K562 (cell line): Measurements from ENCODE around the gene MAP2K3. TPM values are rescaled to one million over a fixed set of nuclear protein-coding genes. Genes with fewer than 3 reads are reported as not detected.

ENCODE experiments used
- ATAC-seq: fragments of 200-7000 bp; cut with Tn5 transposase; 3 replicates; pipeline ENCODE4 v1.9.1; 2020; ENCODE audit warnings: moderate library complexity
- BruUV-seq: library from RNA; stranded (reverse); fragments of 400-500 nt; replicated peaks from 2 replicates; lab custom pipeline; 2021; lab: Mats Ljungman, UMichigan
- CTCF ChIA-PET: fragments of 300-600 bp; formaldehyde crosslinking; extraction: SDS; loops from one replicate; lab custom pipeline; 2021; ENCODE audit warnings: low intra/inter-chr PET ratio; lab: Yijun Ruan, JAX
- POLR2A ChIA-PET: fragments of 300-600, 350-650 bp; sonication (Branson Sonifier 250); formaldehyde crosslinking; extraction: SDS; loops from one replicate; lab custom pipeline; 2021; ENCODE audit warnings: antibody characterized with exemption, inconsistent platforms; lab: Yijun Ruan, JAX
- DNase-seq, 4 experiments: peaks; one replicate each; pipeline versions ENCODE4 v3.0.0 to v3.0.0-alpha.2; 2011 to 2018; ENCODE audit warnings: low spot score in 3 of 4, mixed read lengths in 3 of 4; ENCODE audit errors: extremely low read depth in 1 of 4
- FAIRE-seq: peaks from 2 replicates; lab custom pipeline; 2011; peaks lifted over from hg19 to GRCh38; lab: Jason Lieb, UNC
- H2AFZ ChIP-seq: 2 replicates; pipeline ENCODE4 v1.6.0; 2011; ENCODE audit warnings: low read depth, low read length, control low read depth, inconsistent platforms
- H3K27ac ChIP-seq: fragments of 200-600 bp; 3 replicates; pipeline ENCODE4 v1.8.0; 2011; ENCODE audit warnings: low read depth, mild to moderate bottlenecking, control low read depth, inconsistent platforms, low read length, moderate library complexity, mixed read lengths; ENCODE audit errors: extremely low read depth
- H3K27me3 ChIP-seq, 2 experiments: fragments of 300-600 bp in 1 of 2; 2 replicates in 1 of 2; 3 replicates in 1 of 2; pipeline versions ENCODE4 v1.6.0 to v1.8.0; 2011; ENCODE audit warnings: inconsistent platforms in 2 of 2, low read length in 2 of 2, mild to moderate bottlenecking in 1 of 2, mixed read lengths in 1 of 2, moderate library complexity in 1 of 2; ENCODE audit not compliant: control insufficient read depth in 2 of 2, insufficient read depth in 2 of 2
- H3K36me3 ChIP-seq: fragments of 300-600 bp; 3 replicates; pipeline ENCODE4 v1.8.0; 2011; ENCODE audit warnings: mild to moderate bottlenecking, low read length, inconsistent platforms; ENCODE audit not compliant: control insufficient read depth, insufficient read depth
- H3K4me1 ChIP-seq, 2 experiments: fragments of 200-600 bp in 1 of 2; replicated peaks in 1 of 2; 2 replicates in 1 of 2; 3 replicates in 1 of 2; pipeline versions ENCODE4 v1.5.1 to v1.8.0; 2011; ENCODE audit warnings: inconsistent platforms in 2 of 2, low read length in 2 of 2, mild to moderate bottlenecking in 1 of 2, mixed read lengths in 1 of 2, moderate library complexity in 1 of 2; ENCODE audit not compliant: control insufficient read depth in 2 of 2, insufficient read depth in 2 of 2
- H3K4me2 ChIP-seq: 2 replicates; pipeline ENCODE4 v1.6.1; 2011; ENCODE audit warnings: low read length, control low read depth, inconsistent platforms, mixed read lengths; ENCODE audit not compliant: insufficient read depth
- H3K4me3 ChIP-seq: fragments of 200-600 bp; sonication (generic), shearing (Covaris generic); 2 replicates; pipeline ENCODE4 v1.5.1; 2016; ENCODE audit warnings: control low read depth, inconsistent platforms
- H3K79me2 ChIP-seq: fragments of 200-600 bp; 3 replicates; pipeline ENCODE4 v1.8.0; 2011; ENCODE audit warnings: low read length, inconsistent platforms; ENCODE audit not compliant: control insufficient read depth, insufficient read depth
- H3K9ac ChIP-seq, 2 experiments: 2 replicates each; pipeline versions ENCODE4 v1.6.0 to v1.6.1; 2011; ENCODE audit warnings: low read depth in 2 of 2, low read length in 2 of 2, control low read depth in 1 of 2, inconsistent platforms in 1 of 2, mild to moderate bottlenecking in 1 of 2, mixed read lengths in 1 of 2; ENCODE audit not compliant: insufficient read depth in 1 of 2
- H3K9me1 ChIP-seq: one replicate; pipeline ENCODE4 v1.6.0; 2011; ENCODE audit warnings: inconsistent platforms, mild to moderate bottlenecking, low read length, moderate library complexity; ENCODE audit not compliant: control insufficient read depth, insufficient read depth
- H3K9me3 ChIP-seq: replicated peaks from 2 replicates; pipeline ENCODE4 v1.5.1; 2011; ENCODE audit warnings: low read depth, low read length, inconsistent platforms; ENCODE audit not compliant: control insufficient read depth, insufficient read depth
- H4K20me1 ChIP-seq: replicated peaks from 2 replicates; pipeline ENCODE4 v1.6.1; 2011; ENCODE audit warnings: low read length, inconsistent platforms, mixed read lengths; ENCODE audit not compliant: control insufficient read depth, insufficient read depth
- ATF7 ChIP-seq: fragments of 450-650 bp; IDR thresholded peaks from 2 replicates; pipeline ENCODE4 v1.7.1; 2014; ENCODE audit warnings: mild to moderate bottlenecking, moderate library complexity
- CBX1 ChIP-seq: sonication (generic); IDR thresholded peaks from 2 replicates; pipeline ENCODE4 v1.6.1; 2016; ENCODE audit warnings: antibody characterized with exemption, low read depth, mild to moderate bottlenecking
- CREBBP ChIP-seq: IDR thresholded peaks from one replicate; pipeline ENCODE4 v1.6.1; 2012; ENCODE audit warnings: low read depth, mild to moderate bottlenecking, control low read depth, inconsistent platforms, low read length
- CREM ChIP-seq: IDR thresholded peaks from 2 replicates; pipeline ENCODE4 v1.6.1; 2014; ENCODE audit warnings: antibody characterized with exemption, low read depth
- ELF4 ChIP-seq: fragments of 450-650 bp; formaldehyde crosslinking; IDR thresholded peaks from 2 replicates; pipeline ENCODE4 v1.4.0; 2022; ENCODE audit warnings: missing genetic modification characterization
- HCFC1 ChIP-seq: IDR thresholded peaks from 2 replicates; pipeline ENCODE4 v1.6.1; 2012; ENCODE audit warnings: low read depth, low read length, improper control_type of control experiment
- HDAC6 ChIP-seq: IDR thresholded peaks from 2 replicates; pipeline ENCODE4 v1.6.1; 2012; ENCODE audit warnings: low read depth, mild to moderate bottlenecking, control low read depth, inconsistent platforms, low read length, moderate library complexity
- SETDB1 ChIP-seq: IDR thresholded peaks from one replicate; pipeline ENCODE4 v1.6.1; 2012; ENCODE audit warnings: low read length, control low read depth, inconsistent platforms
- SREBF1 ChIP-seq: fragments of 150-350 bp; IDR thresholded peaks from 2 replicates; pipeline ENCODE4 v1.6.1; 2014; ENCODE audit warnings: antibody characterized with exemption, low read depth, low read length, borderline replicate concordance
- TAF7 ChIP-seq: fragments of 450-650 bp; IDR thresholded peaks from 2 replicates; pipeline ENCODE4 v1.6.1; 2016; ENCODE audit warnings: missing genetic modification characterization, missing compliant biosample characterization
- ZNF143 ChIP-seq: sonication (generic); formaldehyde crosslinking; IDR thresholded peaks from 2 replicates; pipeline ENCODE4 v1.9.0; 2022; ENCODE audit warnings: mild to moderate bottlenecking, missing genetic modification reagents
- ZNF282 ChIP-seq: sonication (generic); formaldehyde crosslinking; IDR thresholded peaks from 2 replicates; pipeline ENCODE4 v1.8.1; 2023; ENCODE audit warnings: missing genetic modification reagents
- ZNF699 ChIP-seq: fragments of 250-450 bp; sonication (Bioruptor Pico); IDR thresholded peaks from 2 replicates; pipeline ENCODE4 v1.8.0; 2021; ENCODE audit warnings: mild to moderate bottlenecking, moderate library complexity; ENCODE audit not compliant: insufficient replicate concordance
- WGBS: fragments of 100-300 bp; shearing (Covaris generic); methylation state at CpG from one replicate; pipeline ENCODE4 v1.1.6; 2016; ENCODE audit warnings: low coverage, mixed read lengths; ENCODE audit not compliant: insufficient coverage; ENCODE audit errors: missing lambda C conversion rate; 5-methylcytosine and 5-hydroxymethylcytosine counted together
- in situ Hi-C: fragments of 300-500 bp; cut with MboI; formaldehyde crosslinking; loops from 4 replicates; pipeline ENCODE4 v1.15.0; 2018; ENCODE audit warnings: inconsistent platforms, mixed read lengths
- intact Hi-C: fragments of 100-400 bp; cut with micrococcal nuclease; formaldehyde crosslinking; loops from 2 replicates; pipeline ENCODE4 v1.14.2; 2022
- polyA plus RNA-seq, 8 experiments: library from polyadenylated mRNA; depleted of rRNA in 4 of 8; stranded (reverse) in 5 of 8; unstranded in 3 of 8; fragments of >200 nt; fragmentation: Nextera tagmentation in 2 of 8; fragmentation: Illumina TruSeq in 1 of 8; extraction: Ambion mirVana in 2 of 8; extraction: Trizol in 1 of 8; gene quantifications; 2 replicates each; pipeline versions ENCODE4 v1.2.1 to v1.2.3, GENCODE V29; 2011 to 2014; ENCODE audit warnings: inconsistent platforms in 1 of 8, missing spikeins in 1 of 8
- total RNA-seq, 7 experiments: library from RNA; depleted of rRNA in 6 of 7; stranded (reverse); fragments of >200 nt in 6 of 7; fragmentation: Illumina TruSeq in 2 of 7; extraction: Trizol in 2 of 7; gene quantifications; 2 replicates each; pipeline versions ENCODE4 v1.2.1 to v1.2.3, GENCODE V29; 2011 to 2021; ENCODE audit warnings: low replicate concordance in 1 of 7
- TF ChIP-seq, protein P1 (sequence below): fragments of 450-650 bp; IDR thresholded peaks from 2 replicates; pipeline ENCODE4 v1.6.1; 2016
- TF ChIP-seq, protein P2 (sequence below): fragments of 450-650 bp; IDR thresholded peaks from 2 replicates; pipeline ENCODE4 v1.6.1; 2014; ENCODE audit warnings: low read depth, mild to moderate bottlenecking, moderate library complexity, borderline replicate concordance

The MAP2K3 gene
- total and polyA plus RNA-seq, 9 of the 15 experiments (the other 6 are each of a cell fraction or from before 2014, with no cell fraction given): 0.18 to 14.8 (median 3.5) TPM

DNA sequence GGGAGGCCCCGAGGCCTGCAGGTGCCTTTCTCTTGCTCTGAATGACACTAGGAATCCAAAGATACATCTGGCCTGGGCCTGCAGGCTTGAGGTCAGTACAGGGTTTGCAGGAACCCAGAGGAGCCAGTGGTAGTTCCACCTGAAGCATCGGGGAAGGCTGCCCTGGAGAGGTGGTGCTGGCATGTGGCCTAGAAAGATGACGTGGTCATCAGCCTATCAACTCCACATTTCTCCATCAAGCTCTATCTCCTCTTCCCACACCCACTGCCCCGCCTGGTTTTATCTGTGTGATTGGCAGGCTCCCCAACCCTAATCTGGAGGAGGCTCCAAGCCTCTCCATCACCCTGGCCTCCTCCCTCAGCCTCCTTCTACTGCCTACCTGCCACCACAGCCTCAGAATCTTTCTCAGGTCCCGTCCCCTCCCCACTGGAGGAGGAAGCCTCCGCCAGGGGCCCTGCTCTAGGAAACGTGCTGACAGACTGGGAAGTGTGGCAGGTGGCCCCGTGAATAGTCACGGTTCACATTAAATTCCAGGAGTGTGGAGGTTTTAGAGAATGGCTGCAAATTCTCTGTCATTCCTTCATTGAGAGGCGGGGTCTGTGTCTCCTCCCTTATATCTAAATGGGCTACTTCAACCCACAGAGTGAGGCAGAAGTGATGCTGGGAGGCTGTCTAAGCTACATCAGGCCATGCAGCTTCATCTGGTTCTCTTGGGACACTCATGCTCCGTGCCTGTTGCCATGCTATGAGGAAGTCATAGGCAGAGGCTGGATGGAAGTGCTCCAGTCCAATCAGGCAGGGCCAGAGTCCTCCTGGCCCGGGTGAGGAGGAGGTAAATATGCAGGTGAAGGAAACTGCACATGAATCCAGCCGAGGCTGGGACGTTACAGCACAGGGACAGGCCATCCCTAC, 11.4 kb upstream of the MAP2K3 start (continued):
- peak; percentile 83 for TF ChIP-seq ATF7

DNA sequence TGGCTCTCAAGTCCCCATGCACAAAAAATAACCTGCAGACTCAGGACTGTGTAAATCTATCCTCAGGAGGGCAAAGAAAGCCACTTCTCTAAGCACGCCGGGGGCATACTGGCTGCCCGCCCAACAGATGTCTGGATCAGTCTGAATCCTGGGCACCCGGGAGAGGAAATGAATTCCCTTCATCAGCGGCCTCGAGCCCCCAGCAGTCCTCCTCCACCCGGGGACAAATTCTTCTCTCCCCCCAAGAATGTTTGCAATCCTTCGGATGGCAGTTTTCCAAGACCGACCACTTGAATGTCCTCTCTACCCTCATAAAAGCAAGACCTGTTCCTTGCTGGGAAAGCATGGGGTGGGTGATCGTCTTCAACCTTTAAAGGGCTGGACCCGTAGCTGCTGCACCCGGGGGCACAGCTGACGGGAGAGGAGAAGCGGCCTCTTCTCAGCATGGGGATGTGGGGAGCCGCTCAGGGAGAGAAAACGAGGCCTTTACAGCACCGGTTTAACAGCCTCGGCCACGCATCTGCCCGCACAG, 9.4 kb upstream of the MAP2K3 start:
- H3K9me3 ChIP-seq: no peaks in the 10 kb centered on the region
- no peaks in the 10 kb centered on the region for H3K36me3 ChIP-seq
- no peaks in the 10 kb centered on the region for H3K27me3 ChIP-seq
- in situ Hi-C loops (loop anchor here (10.0 to 25.0 kb wide), 2 partner anchors 240 to 787 kb away; no protein-coding TSS in a partner anchor), intact Hi-C loops (no loop called here)
- peak overlapping the region; percentile 45 to 89 for H3K9ac ChIP-seq
- no peak for ATAC-seq
- peak overlapping the region; percentile 79 for H3K4me2 ChIP-seq
- H3K27ac ChIP-seq: no peak overlapping the region; the same call in 2 of the 3 replicates
- CTCF ChIA-PET: no interaction called here
- H3K9me1 ChIP-seq: no peaks in the 10 kb centered on the region
- peak overlapping the region; percentile 94 for H2AFZ ChIP-seq
- H3K4me1 ChIP-seq: peaks cover 28 to 50% of the 10 kb centered on the region in 2 experiments; a peak in 4 of 5 replicates
- WGBS: 36% methylated on average over 11 of the region's 20 CpGs
- H3K79me2 ChIP-seq: no peaks in the 10 kb centered on the region
- H4K20me1 ChIP-seq: peaks cover 3% of the 10 kb centered on the region; the same call in 1 of the 2 replicates
- DNase-seq: peak in 1 of 4 experiments; percentile 22
- H3K4me3 ChIP-seq: peak overlapping the region; percentile 44
- FAIRE-seq: no peak
- POLR2A ChIA-PET: interaction anchor here (1.0 kb wide), 1 partner anchor 10 kb away, joined by 3 read pairs; no protein-coding TSS in a partner anchor
- no peak for TF ChIP-seq SETDB1
- no peak for TF ChIP-seq CREBBP
- TF ChIP-seq ZNF282: no peak
- TF ChIP-seq CREM: no peak
- no peak for TF ChIP-seq CBX1
- TF ChIP-seq, protein P1, sequence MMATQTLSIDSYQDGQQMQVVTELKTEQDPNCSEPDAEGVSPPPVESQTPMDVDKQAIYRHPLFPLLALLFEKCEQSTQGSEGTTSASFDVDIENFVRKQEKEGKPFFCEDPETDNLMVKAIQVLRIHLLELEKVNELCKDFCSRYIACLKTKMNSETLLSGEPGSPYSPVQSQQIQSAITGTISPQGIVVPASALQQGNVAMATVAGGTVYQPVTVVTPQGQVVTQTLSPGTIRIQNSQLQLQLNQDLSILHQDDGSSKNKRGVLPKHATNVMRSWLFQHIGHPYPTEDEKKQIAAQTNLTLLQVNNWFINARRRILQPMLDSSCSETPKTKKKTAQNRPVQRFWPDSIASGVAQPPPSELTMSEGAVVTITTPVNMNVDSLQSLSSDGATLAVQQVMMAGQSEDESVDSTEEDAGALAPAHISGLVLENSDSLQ: no peak
- no peak for TF ChIP-seq SREBF1
- no peak for TF ChIP-seq HDAC6
- TF ChIP-seq ZNF699 (CRISPR knock-in tag): no peak
- TF ChIP-seq, protein P2, sequence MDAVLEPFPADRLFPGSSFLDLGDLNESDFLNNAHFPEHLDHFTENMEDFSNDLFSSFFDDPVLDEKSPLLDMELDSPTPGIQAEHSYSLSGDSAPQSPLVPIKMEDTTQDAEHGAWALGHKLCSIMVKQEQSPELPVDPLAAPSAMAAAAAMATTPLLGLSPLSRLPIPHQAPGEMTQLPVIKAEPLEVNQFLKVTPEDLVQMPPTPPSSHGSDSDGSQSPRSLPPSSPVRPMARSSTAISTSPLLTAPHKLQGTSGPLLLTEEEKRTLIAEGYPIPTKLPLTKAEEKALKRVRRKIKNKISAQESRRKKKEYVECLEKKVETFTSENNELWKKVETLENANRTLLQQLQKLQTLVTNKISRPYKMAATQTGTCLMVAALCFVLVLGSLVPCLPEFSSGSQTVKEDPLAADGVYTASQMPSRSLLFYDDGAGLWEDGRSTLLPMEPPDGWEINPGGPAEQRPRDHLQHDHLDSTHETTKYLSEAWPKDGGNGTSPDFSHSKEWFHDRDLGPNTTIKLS: no peak
- TF ChIP-seq TAF7: no peak
- TF ChIP-seq ZNF143 (CRISPR knock-in tag): no peak
- TF ChIP-seq HCFC1: no peak
- TF ChIP-seq ELF4 (CRISPR knock-in tag): no peak
- BruUV-seq: no TSS peak
